Measurements from ENCODE around the gene EID3.

DNA sequence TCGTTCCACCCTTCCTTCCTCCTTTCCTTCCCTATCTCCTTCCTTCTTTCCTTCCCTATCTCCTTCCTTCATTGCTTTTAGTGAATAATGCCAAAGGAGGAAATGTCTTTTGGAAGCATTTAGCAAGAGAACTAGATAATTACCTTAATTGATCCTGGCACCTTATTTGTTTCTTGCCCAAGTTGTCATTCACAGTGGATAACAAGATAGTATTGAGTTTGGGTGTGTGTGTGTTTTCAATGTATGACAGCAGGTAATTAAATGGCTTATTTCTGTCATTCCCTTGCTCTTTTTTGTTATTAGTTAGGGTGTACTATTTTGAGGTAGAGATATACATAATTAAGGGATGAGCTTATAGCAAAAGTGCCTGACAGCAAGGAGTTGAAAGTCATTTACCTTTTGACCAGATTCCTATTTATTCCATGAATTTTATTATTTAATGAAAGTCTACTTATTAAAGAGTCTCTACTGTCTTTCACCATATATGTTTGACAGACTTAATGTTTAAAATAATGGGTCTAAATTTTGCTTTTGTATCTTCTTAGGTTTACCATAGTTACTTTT lies 30.2 kb downstream of the EID3 start:
- TF ChIP-seq, protein P1, sequence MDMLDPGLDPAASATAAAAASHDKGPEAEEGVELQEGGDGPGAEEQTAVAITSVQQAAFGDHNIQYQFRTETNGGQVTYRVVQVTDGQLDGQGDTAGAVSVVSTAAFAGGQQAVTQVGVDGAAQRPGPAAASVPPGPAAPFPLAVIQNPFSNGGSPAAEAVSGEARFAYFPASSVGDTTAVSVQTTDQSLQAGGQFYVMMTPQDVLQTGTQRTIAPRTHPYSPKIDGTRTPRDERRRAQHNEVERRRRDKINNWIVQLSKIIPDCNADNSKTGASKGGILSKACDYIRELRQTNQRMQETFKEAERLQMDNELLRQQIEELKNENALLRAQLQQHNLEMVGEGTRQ (IDR thresholded peaks at IDR 0.05), result no peak
- TF ChIP-seq RAD21 (conservative IDR thresholded peaks at IDR 0.05 in 1 of 2, IDR thresholded peaks at IDR 0.05 in 1 of 2), result no peak
